GM12891 (cell line): ENCODE data around the gene PON1.

Experiments
- PAX5 ChIP-seq: IDR thresholded peaks from 2 replicates; pipeline ENCODE4 v1.6.1; 2011; ENCODE audit warnings: low read length, moderate library complexity, mild to moderate bottlenecking; ENCODE audit not compliant: insufficient read depth, severe bottlenecking
- POLR2A ChIP-seq: IDR thresholded peaks from 2 replicates; pipeline ENCODE4 v1.6.1; 2011; ENCODE audit warnings: low read depth, low read length, control low read depth
- POLR2AphosphoS5 ChIP-seq: IDR thresholded peaks from 2 replicates; pipeline ENCODE4 v1.6.1; 2011; ENCODE audit warnings: low read depth, low read length, control low read depth
- POU2F2 ChIP-seq: IDR thresholded peaks from 2 replicates; pipeline ENCODE4 v1.6.1; 2011; ENCODE audit warnings: low read depth, mild to moderate bottlenecking, control low read depth, low read length, moderate library complexity
- SPI1 ChIP-seq: IDR thresholded peaks from 2 replicates; pipeline ENCODE4 v1.6.1; 2011; ENCODE audit warnings: low read depth, low read length, control low read depth
- TAF1 ChIP-seq: IDR thresholded peaks from 2 replicates; pipeline ENCODE4 v1.6.1; 2011; ENCODE audit warnings: low read depth, low read length, control low read depth

DNA sequence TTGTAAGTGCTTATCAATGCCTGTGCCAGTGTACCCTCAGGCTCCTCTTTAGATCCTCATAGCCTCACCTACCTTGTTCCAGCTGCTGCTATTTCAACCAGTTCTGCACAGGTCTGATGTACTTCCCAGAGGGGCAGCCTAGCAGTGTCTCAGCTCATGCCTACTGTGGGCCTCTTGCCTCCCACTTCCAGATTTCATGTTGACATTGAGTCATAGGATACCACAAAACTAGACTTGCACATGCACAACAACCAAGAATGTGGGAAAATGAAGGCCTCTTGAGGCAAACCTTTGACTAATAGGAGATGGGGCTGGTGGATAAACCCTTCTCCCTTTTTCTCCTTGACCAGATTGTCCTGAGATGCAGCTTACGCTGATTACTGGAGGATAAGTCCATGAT lies 40.8 kb upstream of the PON1 start:
- TF ChIP-seq POLR2A = no peak
- TF ChIP-seq POLR2AphosphoS5 = no peak
- no peak for TF ChIP-seq SPI1
- no peak for TF ChIP-seq TAF1
- TF ChIP-seq PAX5 = no peak
- TF ChIP-seq POU2F2 = no peak
